GM12878 (cell line): Measurements from ENCODE around the gene ETV6. TPM values are rescaled to one million over a fixed set of nuclear protein-coding genes. Genes with fewer than 3 reads are reported as not detected.

Experiments used
- CHD2 ChIP-seq: IDR thresholded peaks from 2 replicates; pipeline ENCODE4 v1.6.1; 2011; ENCODE audit warnings: low read depth, low read length, improper control_type of control experiment, borderline replicate concordance
- ETV6 ChIP-seq, 2 experiments: fragments of 450-650 bp in 1 of 2; IDR thresholded peaks in 1 of 2; conservative IDR thresholded peaks in 1 of 2; 2 replicates each; pipeline ENCODE4 v1.6.1; 2014; ENCODE audit warnings: antibody characterized with exemption in 1 of 2, borderline replicate concordance in 1 of 2, low read depth in 1 of 2, mild to moderate bottlenecking in 1 of 2, moderate library complexity in 1 of 2
- EZH2 ChIP-seq: IDR thresholded peaks from 2 replicates; pipeline ENCODE4 v1.6.1; 2012; ENCODE audit warnings: low read depth, mild to moderate bottlenecking, control low read depth, inconsistent platforms, low read length, borderline replicate concordance; ENCODE audit not compliant: control insufficient read depth
- MLLT1 ChIP-seq: fragments of 450-650 bp; IDR thresholded peaks from 2 replicates; pipeline ENCODE4 v1.6.1; 2016; ENCODE audit warnings: mild to moderate bottlenecking
- TBL1XR1 ChIP-seq: IDR thresholded peaks from 2 replicates; pipeline ENCODE4 v1.6.1; 2012; ENCODE audit warnings: low read depth, low read length, improper control_type of control experiment
- polyA plus RNA-seq, 11 experiments: library from polyadenylated mRNA; depleted of rRNA in 4 of 11; unstranded in 6 of 11; stranded (reverse) in 5 of 11; fragments of >200 nt; fragmentation: Nextera tagmentation in 4 of 11; fragmentation: Illumina TruSeq in 1 of 11; extraction: Ambion mirVana in 4 of 11; extraction: Trizol in 1 of 11; gene quantifications; 1 replicate in 1 of 11; 2 replicates in 10 of 11; pipeline versions ENCODE4 v1.2.1 to v1.2.3, GENCODE V29; 2011 to 2016; ENCODE audit warnings: inconsistent platforms in 2 of 11, missing spikeins in 2 of 11, low read depth in 1 of 11
- total RNA-seq, 4 experiments: library from RNA; depleted of rRNA in 3 of 4; stranded (reverse); fragments of >200 nt in 3 of 4; fragmentation: Illumina TruSeq in 1 of 4; extraction: Trizol in 1 of 4; gene quantifications; 2 replicates each; pipeline versions ENCODE4 v1.2.1 to v1.2.3, GENCODE V29; 2013 to 2021
- TF ChIP-seq, protein P1 (sequence below): fragments of 450-650 bp; IDR thresholded peaks from 2 replicates; pipeline ENCODE4 v1.6.1; 2016; ENCODE audit warnings: mild to moderate bottlenecking, moderate library complexity, borderline replicate concordance

The ETV6 gene
- total and polyA plus RNA-seq, 10 of the 15 experiments (the other 5 are each of a cell fraction or from before 2014, with no cell fraction given) = 6.6 to 74.8 (median 24.6) TPM

GRCh38 chr12:11761869-11762567 lies 112.5 kb downstream of the ETV6 start (continued):
- TF ChIP-seq, protein P1, sequence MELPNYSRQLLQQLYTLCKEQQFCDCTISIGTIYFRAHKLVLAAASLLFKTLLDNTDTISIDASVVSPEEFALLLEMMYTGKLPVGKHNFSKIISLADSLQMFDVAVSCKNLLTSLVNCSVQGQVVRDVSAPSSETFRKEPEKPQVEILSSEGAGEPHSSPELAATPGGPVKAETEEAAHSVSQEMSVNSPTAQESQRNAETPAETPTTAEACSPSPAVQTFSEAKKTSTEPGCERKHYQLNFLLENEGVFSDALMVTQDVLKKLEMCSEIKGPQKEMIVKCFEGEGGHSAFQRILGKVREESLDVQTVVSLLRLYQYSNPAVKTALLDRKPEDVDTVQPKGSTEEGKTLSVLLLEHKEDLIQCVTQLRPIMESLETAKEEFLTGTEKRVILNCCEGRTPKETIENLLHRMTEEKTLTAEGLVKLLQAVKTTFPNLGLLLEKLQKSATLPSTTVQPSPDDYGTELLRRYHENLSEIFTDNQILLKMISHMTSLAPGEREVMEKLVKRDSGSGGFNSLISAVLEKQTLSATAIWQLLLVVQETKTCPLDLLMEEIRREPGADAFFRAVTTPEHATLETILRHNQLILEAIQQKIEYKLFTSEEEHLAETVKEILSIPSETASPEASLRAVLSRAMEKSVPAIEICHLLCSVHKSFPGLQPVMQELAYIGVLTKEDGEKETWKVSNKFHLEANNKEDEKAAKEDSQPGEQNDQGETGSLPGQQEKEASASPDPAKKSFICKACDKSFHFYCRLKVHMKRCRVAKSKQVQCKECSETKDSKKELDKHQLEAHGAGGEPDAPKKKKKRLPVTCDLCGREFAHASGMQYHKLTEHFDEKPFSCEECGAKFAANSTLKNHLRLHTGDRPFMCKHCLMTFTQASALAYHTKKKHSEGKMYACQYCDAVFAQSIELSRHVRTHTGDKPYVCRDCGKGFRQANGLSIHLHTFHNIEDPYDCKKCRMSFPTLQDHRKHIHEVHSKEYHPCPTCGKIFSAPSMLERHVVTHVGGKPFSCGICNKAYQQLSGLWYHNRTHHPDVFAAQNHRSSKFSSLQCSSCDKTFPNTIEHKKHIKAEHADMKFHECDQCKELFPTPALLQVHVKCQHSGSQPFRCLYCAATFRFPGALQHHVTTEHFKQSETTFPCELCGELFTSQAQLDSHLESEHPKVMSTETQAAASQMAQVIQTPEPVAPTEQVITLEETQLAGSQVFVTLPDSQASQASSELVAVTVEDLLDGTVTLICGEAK = no peak
- TF ChIP-seq CHD2 (peak; percentile 76; the same call in 1 of the 2 replicates), ETV6 (conservative IDR thresholded peaks at IDR 0.05 in 1 of 2, IDR thresholded peaks at IDR 0.05 in 1 of 2; ENCODE audit: borderline replicate concordance in 1 of 2, low read depth in 1 of 2) (peak in 1 of 2 experiments; percentile 75; a peak in 2 of 4 replicates), EZH2 (no peak), MLLT1 (peak; percentile 82), TBL1XR1 (peak; percentile 76; the same call in 1 of the 2 replicates)
